Measurements from ENCODE around the gene HSD17B13.
A peak's percentile ranks its signal among the peaks of the same experiment; 100 is the strongest.

HSD17B13 gene

GRCh38 chr4:87322754-87323153 lies at the start of gene HSD17B13:
HSD17B13 (minus strand) TSS chr4:87322882; CDS start chr4:87322841, 41 bp downstream.
- FAIRE-seq = no peak

- FAIRE-seq = no peak
These were observed 47.4 kb upstream of the HSD17B13 start for GRCh38 chr4:87370068-87370467.

- peak; percentile 54 for FAIRE-seq
These were observed 44.0 kb upstream of the HSD17B13 start for GRCh38 chr4:87366521-87367162.

- no peak for FAIRE-seq
These were observed 42.7 kb upstream of the HSD17B13 start for GRCh38 chr4:87365348-87365747.

- FAIRE-seq = no peak
These were observed 40.9 kb upstream of the HSD17B13 start for GRCh38 chr4:87363552-87363951.

- no peak for FAIRE-seq
These were observed 37.8 kb upstream of the HSD17B13 start for GRCh38 chr4:87360338-87360935.

- no peak for FAIRE-seq
These were observed 36.6 kb upstream of the HSD17B13 start for GRCh38 chr4:87359258-87359657.

- no peak for FAIRE-seq
These were observed 34.3 kb upstream of the HSD17B13 start for GRCh38 chr4:87356832-87357526.

GRCh38 chr4:87354168-87355102 lies 31.8 kb upstream of the HSD17B13 start:
- no peak for FAIRE-seq

GRCh38 chr4:87353592-87353991 lies 30.9 kb upstream of the HSD17B13 start:
- FAIRE-seq = peak; percentile 92

- no peak for FAIRE-seq
These were observed 22.5 kb upstream of the HSD17B13 start for GRCh38 chr4:87345139-87345538.

- no peak for FAIRE-seq
These were observed 20.2 kb upstream of the HSD17B13 start for GRCh38 chr4:87342872-87343271.

GRCh38 chr4:87341954-87342635 lies 19.4 kb upstream of the HSD17B13 start:
- peak; percentile 41 for FAIRE-seq

- no peak for FAIRE-seq
These were observed 16.8 kb upstream of the HSD17B13 start for GRCh38 chr4:87339440-87339839.

GRCh38 chr4:87337361-87337760 lies 14.7 kb upstream of the HSD17B13 start:
- FAIRE-seq = no peak

- no peak for FAIRE-seq
These were observed 10.6 kb upstream of the HSD17B13 start for GRCh38 chr4:87333267-87333666.

- FAIRE-seq = no peak
These were observed 8.1 kb upstream of the HSD17B13 start for GRCh38 chr4:87330761-87331160.

- no peak for FAIRE-seq
These were observed 4.5 kb upstream of the HSD17B13 start for GRCh38 chr4:87327136-87327535.

- FAIRE-seq = no peak
These were observed 3.8 kb upstream of the HSD17B13 start for GRCh38 chr4:87326460-87326859.

- FAIRE-seq = no peak
These were observed 794 bp downstream of the HSD17B13 start for GRCh38 chr4:87321888-87322287.

- FAIRE-seq = no peak
These were observed 5.2 kb downstream of the HSD17B13 start for GRCh38 chr4:87317527-87317926.

GRCh38 chr4:87316961-87317360 lies 5.7 kb downstream of the HSD17B13 start:
- FAIRE-seq = no peak
